GM19240 (cell line): ENCODE measurements around the gene RASGRF2.
"Not testable (repeated sequence)": the region's sequence is repeated elsewhere in the genome, so short reads cannot be mapped to it uniquely, and the experiment has no call there.

ENCODE experiments used
- DNase-seq: peaks from one replicate; pipeline ENCODE4 v3.0.0; 2011; ENCODE audit warnings: low spot score; ENCODE audit not compliant: insufficient read length

RASGRF2 gene

DNA sequence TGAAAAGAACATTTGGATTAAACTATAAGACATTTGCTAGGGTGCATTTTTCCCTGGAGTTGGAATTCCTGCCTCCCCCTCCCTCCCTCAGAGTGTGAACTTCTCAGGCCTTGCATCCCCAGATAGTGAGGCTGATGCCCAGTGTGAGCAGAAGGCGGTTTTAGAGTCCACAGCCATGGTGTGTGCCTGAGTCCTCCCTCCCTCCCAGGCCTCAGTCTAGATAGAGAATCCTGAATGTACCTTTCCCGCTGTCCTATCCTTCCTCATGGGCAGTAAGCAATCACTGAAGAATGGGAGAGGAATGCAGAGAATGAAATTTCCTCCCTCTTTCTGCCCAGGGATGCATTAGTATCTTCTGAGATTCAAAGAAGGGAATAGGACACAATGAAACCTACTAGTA, 108.5 kb downstream of the RASGRF2 start:
- no peak for DNase-seq

- no peak for DNase-seq
Measured at GRCh38 chr5:81069990-81070389, 109.8 kb downstream of the RASGRF2 start.

GRCh38 chr5:81070571-81071255, 110.5 kb downstream of the RASGRF2 start:
- DNase-seq = no peak

DNA sequence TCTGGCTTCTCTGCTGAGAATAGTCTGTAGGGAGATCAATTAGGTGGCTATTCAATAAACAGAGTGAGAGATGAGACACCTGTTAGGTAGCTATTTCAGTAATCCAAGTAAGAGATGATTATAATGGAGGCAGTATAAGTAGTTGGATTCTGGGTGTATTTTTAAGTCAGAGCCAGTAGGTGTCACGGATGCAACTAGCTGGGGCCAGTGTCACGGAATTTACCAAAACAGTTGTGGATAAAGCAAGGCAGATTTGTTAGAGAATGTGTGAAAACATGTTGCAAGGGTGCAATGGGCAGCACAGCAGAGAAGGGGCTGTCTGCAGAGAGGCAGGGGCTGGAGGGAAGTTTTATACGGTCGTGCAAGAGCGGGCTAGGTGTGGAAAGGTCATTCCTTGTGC, 114.9 kb downstream of the RASGRF2 start:
- DNase-seq = no peak

DNA sequence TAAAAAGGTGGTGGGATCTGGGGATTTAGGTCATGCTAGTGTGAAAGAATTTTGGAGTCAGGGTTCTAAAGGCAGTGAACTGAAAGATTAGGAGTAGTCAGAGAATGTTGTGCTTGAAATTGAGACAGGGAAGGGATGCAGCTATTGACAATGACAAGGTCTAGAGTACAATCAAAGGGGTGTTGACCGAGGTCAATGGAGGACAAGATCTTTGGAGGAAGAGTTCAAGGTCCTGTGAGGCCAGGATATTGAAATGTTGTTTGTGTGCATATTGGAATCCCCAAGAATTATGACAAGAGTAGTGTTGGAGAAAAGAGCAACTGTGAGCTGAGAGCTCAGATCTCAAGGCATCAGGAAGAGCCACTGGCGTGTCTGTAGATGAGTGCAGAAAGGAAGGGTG, 116.9 kb downstream of the RASGRF2 start:
- no peak for DNase-seq

- no peak for DNase-seq
Measured at GRCh38 chr5:81078930-81079329, 118.8 kb downstream of the RASGRF2 start.

DNA sequence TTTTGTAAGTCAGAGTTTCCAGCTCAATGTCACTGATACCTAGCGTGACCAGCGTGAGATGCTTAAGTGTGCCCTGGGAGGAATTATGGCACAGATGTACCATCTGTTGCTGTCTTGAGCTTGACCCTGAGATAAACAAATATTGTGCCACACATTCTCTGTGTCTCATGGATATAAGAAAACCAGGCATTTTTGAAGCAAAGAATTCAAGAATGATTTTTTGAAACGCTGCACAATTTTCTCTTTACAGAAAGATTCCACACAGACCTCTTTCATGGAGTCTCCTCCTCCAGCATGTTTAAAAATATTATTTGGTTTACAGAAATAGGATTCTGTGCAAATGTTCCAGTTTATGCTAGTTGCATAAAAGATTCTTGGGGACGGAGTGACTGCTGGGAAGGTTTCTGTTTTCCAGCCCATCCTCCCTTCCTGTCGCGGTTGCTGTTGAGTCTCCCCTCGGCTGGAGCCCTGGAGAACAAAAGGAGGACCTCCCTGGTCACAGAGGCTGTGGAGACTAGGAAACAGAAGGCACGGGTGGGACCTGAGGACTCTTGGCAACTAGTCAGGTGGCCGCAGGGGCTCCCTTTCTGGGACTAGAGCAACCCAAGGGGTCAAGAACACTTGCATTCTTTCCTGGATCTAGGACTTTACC, 120.8 kb downstream of the RASGRF2 start:
- DNase-seq = no peak

DNA sequence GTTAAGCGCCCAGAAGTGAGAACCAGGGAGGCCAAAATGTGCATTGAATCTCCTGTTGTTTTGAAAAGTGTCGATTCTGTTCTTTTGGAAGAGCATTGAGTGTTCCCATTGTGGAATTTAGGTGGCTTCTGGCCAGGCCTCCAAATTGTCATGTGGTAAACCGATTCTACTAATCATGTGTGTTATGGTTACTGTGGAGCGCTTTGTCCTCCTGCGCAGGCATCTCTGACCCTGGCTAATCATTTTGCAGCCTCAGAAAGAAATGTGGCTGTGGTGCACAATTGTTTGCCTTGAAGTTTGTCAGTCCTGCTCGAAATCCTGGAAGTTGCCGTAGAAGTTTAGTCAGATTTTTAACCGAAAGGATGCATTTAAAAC, 121.3 kb downstream of the RASGRF2 start:
- no peak for DNase-seq

DNA sequence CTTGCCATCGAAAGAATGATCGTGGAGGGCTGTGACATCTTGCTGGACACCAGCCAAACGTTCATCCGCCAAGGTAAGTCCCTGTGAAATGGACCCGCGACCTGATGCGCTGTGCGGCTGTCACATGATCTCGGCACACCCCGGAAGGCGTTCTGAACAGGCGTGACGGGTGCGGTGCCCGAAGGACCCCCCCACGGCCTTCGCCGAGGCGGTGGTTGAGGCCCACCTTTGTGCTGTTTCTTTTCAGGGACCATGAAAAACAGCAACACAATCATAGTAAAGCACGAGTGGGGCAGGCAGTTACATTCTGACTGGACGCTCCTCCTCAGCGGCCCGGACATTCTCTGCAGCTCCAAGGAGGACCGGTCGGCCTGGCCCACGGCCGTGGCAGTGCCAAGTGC, 126.7 kb downstream of the RASGRF2 start:
- no peak for DNase-seq

DNA sequence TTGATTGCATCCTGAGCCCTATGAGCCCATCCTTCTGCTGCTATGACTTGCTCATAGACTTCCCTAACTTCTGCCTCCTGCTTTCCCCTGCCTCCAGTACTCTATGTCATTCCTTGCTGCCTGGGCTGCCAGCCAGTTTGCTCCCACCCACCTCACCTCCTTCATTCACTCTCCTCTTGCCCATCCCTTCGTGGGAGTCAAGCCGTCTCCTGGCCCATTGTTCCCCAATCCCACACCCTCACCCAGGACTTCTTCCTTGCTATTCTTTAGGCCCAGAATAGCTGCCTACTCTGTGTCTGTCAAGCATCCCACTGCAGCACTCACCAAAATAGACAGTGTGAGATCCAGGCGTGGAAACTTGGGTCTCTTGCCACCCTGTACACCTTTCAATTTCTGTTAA, 131.0 kb downstream of the RASGRF2 start:
- DNase-seq = no peak

- DNase-seq = no peak
Measured at GRCh38 chr5:81093536-81094196, 133.5 kb downstream of the RASGRF2 start.

- DNase-seq = no peak
Measured at GRCh38 chr5:81095835-81096234, 135.7 kb downstream of the RASGRF2 start.

DNA sequence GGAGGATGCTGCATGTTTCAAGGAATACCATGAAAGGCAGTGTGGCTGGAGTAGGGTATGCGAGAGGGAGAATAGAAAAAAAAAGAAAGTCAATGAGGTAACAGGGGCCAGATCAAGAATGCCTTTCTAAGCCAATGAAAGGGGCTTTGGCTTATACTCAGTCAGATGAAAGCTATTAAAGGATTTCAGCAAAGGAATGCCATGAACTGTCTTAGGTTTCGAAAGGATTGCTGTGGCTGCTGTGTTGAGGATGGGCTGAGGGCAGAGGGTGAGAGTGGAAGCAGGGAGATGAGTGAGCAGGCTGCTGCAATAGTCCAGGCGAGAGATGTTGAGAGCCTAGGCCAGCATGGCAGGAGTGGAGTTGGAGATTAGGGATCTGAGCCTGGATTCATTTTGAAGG, 137.6 kb downstream of the RASGRF2 start:
- DNase-seq = no peak

- DNase-seq = no peak
Measured at GRCh38 chr5:81105261-81105877, 145.2 kb downstream of the RASGRF2 start.

DNA sequence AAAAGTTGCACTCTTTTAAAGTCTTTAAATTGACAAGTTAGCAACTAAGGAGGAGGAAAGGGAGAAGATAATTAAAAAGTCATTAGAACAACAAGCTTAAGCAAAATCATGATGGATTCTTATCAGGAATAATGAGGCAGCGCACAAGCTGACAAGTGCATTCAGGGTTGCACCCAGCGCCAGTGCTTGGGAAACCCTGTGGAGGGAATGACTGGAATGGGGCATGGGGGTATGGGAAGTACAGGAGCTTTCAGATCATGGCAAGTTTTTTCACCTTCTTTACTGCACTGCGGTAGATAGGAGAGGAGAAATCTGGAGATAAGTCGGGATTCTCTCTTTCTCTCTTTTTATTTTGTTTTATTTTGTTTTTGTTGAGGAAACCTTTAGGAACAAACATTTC, 155.1 kb downstream of the RASGRF2 start:
- DNase-seq = no peak

GRCh38 chr5:81117566-81117965, 157.4 kb downstream of the RASGRF2 start:
- DNase-seq = no peak

DNA sequence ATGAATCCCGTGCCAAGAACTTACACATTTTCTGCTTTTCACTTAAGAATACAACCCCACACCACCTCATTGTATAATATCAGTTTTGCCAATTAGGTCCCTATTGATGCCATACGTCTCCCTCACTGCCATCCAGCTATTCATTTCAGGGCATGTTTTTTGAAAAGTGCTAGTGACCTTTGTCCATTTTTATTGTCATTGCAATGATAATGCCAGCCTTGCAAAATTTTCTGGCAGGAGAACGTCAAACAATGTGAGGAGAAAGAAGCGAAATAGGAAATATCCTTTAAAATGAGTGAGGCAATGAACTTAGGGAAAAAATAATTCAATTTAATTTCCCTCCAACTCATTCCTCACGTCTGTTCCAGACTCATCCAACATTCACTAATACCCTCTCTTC, 161.1 kb downstream of the RASGRF2 start:
- DNase-seq = no peak

DNA sequence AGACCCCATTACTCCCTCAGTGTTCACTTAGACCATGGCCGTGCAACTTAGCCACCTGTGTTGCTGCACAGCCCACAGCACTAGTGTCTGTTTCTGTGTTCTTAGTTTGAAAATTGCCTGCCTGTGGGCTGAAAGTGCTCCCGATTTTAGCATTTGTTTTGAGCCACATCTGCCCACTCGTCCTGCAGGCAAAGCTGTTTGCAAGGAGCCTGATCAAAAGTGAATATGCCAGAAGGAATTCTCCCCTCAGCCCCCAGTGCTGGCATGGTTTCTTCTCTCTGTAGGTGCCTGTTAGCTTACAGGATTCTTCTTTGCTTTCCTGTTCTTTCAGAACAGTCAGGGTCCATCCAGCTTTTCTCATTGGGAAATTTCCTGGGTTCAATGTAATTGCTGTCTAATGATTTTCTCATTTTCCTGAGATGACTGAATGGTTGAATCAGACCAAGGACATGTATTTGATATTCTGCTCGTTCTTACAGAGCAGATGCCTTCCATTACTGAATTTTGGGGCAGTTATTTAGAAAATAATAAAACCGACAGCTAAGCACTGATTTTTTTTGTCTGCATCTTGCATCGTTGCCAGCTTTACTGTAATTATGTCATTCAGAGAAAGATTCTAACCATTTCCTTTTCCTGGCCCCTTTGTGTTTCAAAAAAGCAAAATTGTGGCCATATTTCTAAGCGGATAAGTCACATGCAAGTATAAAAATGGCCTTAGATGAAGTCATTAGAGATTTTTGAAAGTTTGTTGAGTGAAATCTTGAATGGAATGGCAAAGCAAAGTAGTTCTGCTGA, 161.9 kb downstream of the RASGRF2 start:
- DNase-seq = no peak

DNA sequence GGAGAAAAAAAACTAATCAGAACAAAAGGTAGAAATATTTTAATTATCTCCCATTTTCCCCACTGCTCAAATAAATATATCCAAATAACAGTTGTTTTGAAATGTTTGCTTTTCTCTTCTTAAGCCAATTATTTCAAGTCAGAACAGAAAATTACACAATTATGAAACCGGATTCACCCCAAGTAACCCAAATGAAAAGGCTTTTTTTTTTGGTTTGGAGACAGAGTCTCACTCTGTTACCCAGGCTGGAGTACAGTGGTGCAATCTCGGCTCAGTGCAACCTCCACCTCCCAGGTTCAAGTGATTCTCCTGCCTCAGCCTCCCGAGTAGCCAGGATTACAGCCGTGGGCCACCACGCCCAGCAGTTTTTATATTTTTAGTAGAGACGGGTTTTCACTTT, 164.5 kb downstream of the RASGRF2 start:
- DNase-seq = not testable (repeated sequence)

DNA sequence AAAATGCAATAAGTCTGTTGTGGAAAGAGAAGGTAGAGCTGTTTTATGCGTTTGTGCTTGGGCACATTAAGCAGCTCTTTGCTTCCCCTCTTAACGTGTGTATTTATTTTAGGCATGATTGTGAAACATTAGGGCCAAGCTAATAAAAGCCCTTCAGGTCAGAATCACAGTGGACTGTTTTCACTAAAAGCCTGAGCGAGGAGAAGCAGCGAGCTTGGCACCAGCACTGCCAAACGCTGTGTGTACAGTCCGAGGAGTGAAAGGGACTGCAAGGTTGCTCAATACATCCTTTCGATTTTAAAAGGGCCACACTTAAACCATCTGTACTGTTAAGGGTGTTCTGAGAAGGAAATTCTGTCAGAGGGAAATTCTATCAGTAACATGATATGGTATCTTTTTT, 165.8 kb downstream of the RASGRF2 start:
- DNase-seq = no peak

GRCh38 chr5:81128416-81128815, 168.3 kb downstream of the RASGRF2 start:
- DNase-seq = no peak

DNA sequence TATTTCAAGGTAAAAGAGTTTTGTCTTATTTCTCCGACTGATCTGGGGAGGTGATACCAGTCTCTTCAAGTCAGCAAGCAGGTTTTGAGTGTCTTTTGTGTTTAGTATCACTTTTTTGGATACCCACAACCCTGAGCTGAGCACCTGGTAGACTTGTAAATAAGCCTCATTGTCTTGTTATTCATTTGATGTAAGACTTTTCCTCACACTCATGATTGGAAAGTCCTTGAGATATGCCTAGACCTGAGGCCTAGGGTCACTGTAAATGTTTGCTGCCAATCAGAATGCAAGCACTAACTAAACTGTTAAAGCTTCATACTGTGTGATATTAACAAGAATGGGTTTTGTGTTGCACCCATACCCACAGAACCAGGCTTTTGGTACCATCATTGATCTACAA, 172.2 kb downstream of the RASGRF2 start:
- no peak for DNase-seq
